Kidney epithelial cell (primary cell): Measurements from ENCODE around the gene IL11RA. TPM values are rescaled to one million over a fixed set of nuclear protein-coding genes. Genes with fewer than 3 reads are reported as not detected.

Experiments used
- DNase-seq: peaks from one replicate; pipeline ENCODE4 v3.0.0-alpha.2; 2010; ENCODE audit warnings: low read depth
- H3K27me3 ChIP-seq: 2 replicates; pipeline ENCODE4 v1.6.0; 2011; ENCODE audit warnings: low read length; ENCODE audit not compliant: control insufficient read depth, insufficient read depth
- H3K36me3 ChIP-seq: 2 replicates; pipeline ENCODE4 v1.5.1; 2011; ENCODE audit warnings: low read length; ENCODE audit not compliant: control insufficient read depth, insufficient read depth
- H3K4me3 ChIP-seq: 2 replicates; pipeline ENCODE4 v1.5.1; 2011; ENCODE audit warnings: low read depth, mild to moderate bottlenecking, control low read depth, low read length
- total RNA-seq: library from RNA; depleted of rRNA; stranded (reverse); fragments of >200 nt; gene quantifications from 2 replicates; pipeline ENCODE4 v1.2.3, GENCODE V29; 2015
- TF ChIP-seq, protein P1 (sequence below): IDR thresholded peaks from 2 replicates; pipeline ENCODE4 v1.5.1; 2011; ENCODE audit warnings: mild to moderate bottlenecking, moderate library complexity, low read length, control low read depth, inconsistent platforms; ENCODE audit not compliant: insufficient read depth, poor library complexity, severe bottlenecking

The IL11RA gene
- total RNA-seq, 1 donor from 2014 or later = 5.9 TPM

DNA sequence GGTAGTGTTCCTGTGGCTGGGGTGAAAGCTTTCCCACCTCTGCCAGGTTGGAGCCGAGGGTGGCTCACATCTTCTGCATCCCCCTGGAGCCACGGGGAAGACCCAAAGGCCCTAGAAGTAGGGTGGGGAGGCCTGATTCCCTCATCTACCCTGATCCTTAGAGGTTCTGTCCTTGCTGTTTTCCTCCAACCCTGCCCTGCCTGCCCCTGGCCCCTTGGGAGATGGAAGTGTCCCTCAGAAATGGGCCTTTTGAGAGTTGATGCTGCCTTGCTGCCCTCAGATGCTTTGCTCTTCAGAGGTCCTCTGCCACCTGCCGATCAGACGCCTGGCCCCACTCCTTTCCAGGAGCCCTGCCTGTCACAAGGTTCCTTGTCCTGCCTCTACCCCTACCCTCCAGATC lies 32.8 kb downstream of the IL11RA start:
- TF ChIP-seq, protein P1, sequence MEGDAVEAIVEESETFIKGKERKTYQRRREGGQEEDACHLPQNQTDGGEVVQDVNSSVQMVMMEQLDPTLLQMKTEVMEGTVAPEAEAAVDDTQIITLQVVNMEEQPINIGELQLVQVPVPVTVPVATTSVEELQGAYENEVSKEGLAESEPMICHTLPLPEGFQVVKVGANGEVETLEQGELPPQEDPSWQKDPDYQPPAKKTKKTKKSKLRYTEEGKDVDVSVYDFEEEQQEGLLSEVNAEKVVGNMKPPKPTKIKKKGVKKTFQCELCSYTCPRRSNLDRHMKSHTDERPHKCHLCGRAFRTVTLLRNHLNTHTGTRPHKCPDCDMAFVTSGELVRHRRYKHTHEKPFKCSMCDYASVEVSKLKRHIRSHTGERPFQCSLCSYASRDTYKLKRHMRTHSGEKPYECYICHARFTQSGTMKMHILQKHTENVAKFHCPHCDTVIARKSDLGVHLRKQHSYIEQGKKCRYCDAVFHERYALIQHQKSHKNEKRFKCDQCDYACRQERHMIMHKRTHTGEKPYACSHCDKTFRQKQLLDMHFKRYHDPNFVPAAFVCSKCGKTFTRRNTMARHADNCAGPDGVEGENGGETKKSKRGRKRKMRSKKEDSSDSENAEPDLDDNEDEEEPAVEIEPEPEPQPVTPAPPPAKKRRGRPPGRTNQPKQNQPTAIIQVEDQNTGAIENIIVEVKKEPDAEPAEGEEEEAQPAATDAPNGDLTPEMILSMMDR = no peak

DNA sequence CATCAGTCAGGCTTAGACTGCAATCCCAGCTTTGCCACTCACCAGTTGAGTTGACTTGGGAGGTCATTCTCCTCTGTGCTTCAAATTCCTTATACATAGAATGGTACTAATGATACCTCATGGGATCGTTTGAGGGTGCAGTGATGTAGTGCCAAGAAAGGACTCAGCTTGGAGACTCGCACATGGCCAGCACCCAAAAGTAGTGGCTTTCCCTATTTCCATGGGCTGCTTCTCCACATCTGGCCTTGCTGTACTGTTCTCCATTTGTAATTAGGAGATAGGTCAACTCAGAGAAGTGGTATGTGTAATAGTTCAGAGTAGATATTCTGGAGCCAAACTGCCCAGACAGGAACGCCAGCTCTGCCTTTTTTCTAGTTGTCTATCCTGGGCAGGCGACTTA lies 33.6 kb downstream of the IL11RA start:
- TF ChIP-seq, protein P1 = no peak
- Histone ChIP-seq H3K27me3 (peaks cover 10% of the 10 kb centered on the region), H3K36me3 (no peaks in the 10 kb centered on the region), H3K4me3 (no peak overlapping the region)
- DNase-seq = no peak

More for the DNA sequence above, 32.8 kb downstream of the IL11RA start:
- Histone ChIP-seq H3K36me3 (no peaks in the 10 kb centered on the region), H3K27me3 (peaks cover 4% of the 10 kb centered on the region), H3K4me3 (no peak overlapping the region)
- DNase-seq = no peak

DNA sequence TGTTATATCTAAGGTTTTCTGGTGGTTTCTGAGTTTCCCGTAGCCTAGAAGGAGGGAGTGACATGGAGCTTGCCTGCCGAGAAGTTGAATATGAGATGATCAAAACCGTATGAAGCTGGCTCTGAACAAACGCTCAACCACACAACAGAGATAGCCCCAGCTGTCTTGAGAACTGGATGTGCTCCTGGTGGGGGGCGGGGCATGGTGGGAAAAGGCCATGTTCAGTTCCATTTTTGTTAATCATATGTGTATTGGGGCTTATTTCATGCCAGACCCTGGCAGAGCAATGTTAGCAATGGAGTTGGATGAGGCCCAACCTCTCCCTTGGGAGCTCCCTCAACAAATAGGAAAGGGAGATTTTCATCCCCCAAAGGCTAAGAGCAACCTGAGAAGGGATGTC lies 34.2 kb downstream of the IL11RA start:
- DNase-seq = no peak
- H3K36me3 ChIP-seq = no peaks in the 10 kb centered on the region
- TF ChIP-seq, protein P1 = no peak
- peaks cover 10% of the 10 kb centered on the region for H3K27me3 ChIP-seq
- H3K4me3 ChIP-seq = no peak overlapping the region

DNA sequence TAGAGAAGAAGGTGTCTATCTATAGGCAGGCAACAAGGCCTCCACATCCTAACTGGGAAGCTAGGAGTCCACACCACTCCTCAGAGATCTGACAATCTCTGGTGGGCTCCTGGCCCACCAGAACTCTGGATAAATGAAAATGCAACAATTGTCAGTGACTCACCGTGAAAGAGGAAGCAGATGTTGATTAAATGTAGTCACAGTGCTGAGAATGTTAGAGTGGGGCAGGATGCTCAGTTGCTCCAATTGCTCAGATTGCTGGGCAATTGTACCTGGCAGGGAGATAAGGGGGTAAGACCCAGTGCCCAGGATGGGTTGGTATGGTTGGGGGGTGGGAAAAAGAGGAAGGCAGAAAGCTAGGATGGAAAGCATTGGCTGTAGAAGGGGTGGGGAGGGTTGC lies 34.7 kb downstream of the IL11RA start:
- DNase-seq = no peak
- Histone ChIP-seq H3K27me3 (peaks cover 10% of the 10 kb centered on the region), H3K4me3 (no peak overlapping the region), H3K36me3 (no peaks in the 10 kb centered on the region)
- TF ChIP-seq, protein P1 = no peak

DNA sequence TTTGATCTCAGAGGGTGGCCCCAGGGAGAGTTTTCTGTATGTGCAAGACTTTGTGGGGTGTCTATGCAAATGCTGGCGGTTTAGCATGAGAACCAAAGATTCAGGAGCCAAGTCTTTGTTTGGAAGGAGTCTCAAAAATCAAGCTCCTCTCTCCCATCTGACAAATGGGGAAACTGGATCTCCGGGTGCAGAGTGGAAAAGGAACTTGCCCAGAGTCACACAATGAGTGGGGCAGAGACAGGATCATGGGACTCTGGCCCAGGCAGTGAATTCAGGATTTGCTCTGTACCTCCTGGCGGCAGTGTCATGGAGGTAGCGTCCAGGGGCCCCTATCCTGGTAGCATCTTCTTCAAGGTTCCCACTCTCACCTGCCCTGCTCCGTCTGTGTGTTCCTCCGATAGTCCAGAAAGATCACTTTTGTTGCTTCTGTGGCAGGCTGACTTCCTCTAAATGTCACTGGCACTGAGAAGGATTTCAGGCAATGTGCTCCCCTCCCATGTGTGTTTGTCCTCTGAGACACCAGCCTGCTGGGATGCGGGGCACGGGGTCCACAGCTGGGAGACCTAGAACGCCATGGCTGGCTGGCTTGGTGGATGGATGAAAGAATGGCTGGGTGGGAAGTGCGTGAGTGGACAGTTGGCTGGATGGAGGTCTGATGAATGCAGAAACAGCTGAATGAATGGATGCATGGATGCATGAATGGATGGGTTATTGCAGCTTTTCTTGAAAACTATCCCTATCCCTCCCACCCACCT lies 35.5 kb downstream of the IL11RA start:
- DNase-seq = no peak
- no peak overlapping the region for H3K4me3 ChIP-seq
- TF ChIP-seq, protein P1 = no peak
- no peaks in the 10 kb centered on the region for H3K36me3 ChIP-seq
- peaks cover 10% of the 10 kb centered on the region for H3K27me3 ChIP-seq
